Caco-2 (cell line): Measurements from ENCODE around the gene ALDOA. TPM values are rescaled to one million over a fixed set of nuclear protein-coding genes. Genes with fewer than 3 reads are reported as not detected.

Experiments used
- BruUV-seq: library from RNA; stranded (reverse); fragments of 400-500 nt; replicated peaks from 2 replicates; lab custom pipeline; 2021; lab: Mats Ljungman, UMichigan
- CTCF ChIA-PET: fragments of 300-600 bp; sonication (Branson Sonifier 250); formaldehyde crosslinking; loops from one replicate; lab custom pipeline; 2022; ENCODE audit warnings: antibody characterized with exemption; lab: Charles Lee
- POLR2A ChIA-PET: fragments of 300-600 bp; sonication (Branson Sonifier 250); formaldehyde crosslinking; loops from one replicate; lab custom pipeline; 2022; ENCODE audit warnings: antibody characterized with exemption; lab: Charles Lee
- DNase-seq, 2 experiments: peaks; one replicate each; pipeline versions ENCODE4 v3.0.0 to v3.0.0-alpha.2; 2020 to 2022
- H3K27me3 ChIP-seq: replicated peaks from 2 replicates; pipeline ENCODE4 v1.6.0; 2011; ENCODE audit warnings: low read length; ENCODE audit not compliant: control insufficient read depth, insufficient read depth
- H3K36me3 ChIP-seq: 2 replicates; pipeline ENCODE4 v1.5.1; 2011; ENCODE audit warnings: low read length; ENCODE audit not compliant: control insufficient read depth, insufficient read depth
- H3K4me1 ChIP-seq: fragments of 250-450 bp; sonication (Bioruptor Pico); 2 replicates; pipeline ENCODE4 v1.5.1; 2020; ENCODE audit warnings: mild to moderate bottlenecking
- H3K4me3 ChIP-seq: 2 replicates; pipeline ENCODE4 v1.5.1; 2011; ENCODE audit warnings: low read depth, mild to moderate bottlenecking, control low read depth, low read length
- H3K9me3 ChIP-seq: fragments of 250-450 bp; sonication (Bioruptor Pico); 2 replicates; pipeline ENCODE4 v1.5.1; 2020; ENCODE audit warnings: mild to moderate bottlenecking, moderate library complexity
- H3K27ac Mint-ChIP-seq: one replicate; pipeline ENCODE4 v1.8.0; 2022; ENCODE audit warnings: mixed read lengths; ENCODE audit not compliant: unreplicated experiment
- H3K27me3 Mint-ChIP-seq: one replicate; pipeline ENCODE4 v1.8.0; 2022; ENCODE audit warnings: mixed read lengths; ENCODE audit not compliant: insufficient read depth, unreplicated experiment
- H3K36me3 Mint-ChIP-seq: one replicate; pipeline ENCODE4 v1.8.0; 2022; ENCODE audit warnings: mild to moderate bottlenecking, mixed read lengths; ENCODE audit not compliant: insufficient read depth, unreplicated experiment
- H3K4me1 Mint-ChIP-seq: one replicate; pipeline ENCODE4 v1.8.0; 2022; ENCODE audit warnings: low read depth, mixed read lengths; ENCODE audit not compliant: unreplicated experiment
- H3K4me3 Mint-ChIP-seq: one replicate; pipeline ENCODE4 v1.8.0; 2022; ENCODE audit warnings: mild to moderate bottlenecking, moderate library complexity, mixed read lengths; ENCODE audit not compliant: unreplicated experiment
- H3K9me3 Mint-ChIP-seq: one replicate; pipeline ENCODE4 v1.8.0; 2022; ENCODE audit warnings: mixed read lengths; ENCODE audit not compliant: unreplicated experiment
- intact Hi-C: fragments of 100-400 bp; cut with micrococcal nuclease; formaldehyde crosslinking; loops from one replicate; pipeline ENCODE4 v1.10.0; 2022; ENCODE audit not compliant: unreplicated experiment
- total RNA-seq: library from RNA; stranded (reverse); gene quantifications from 2 replicates; pipeline ENCODE4 v1.2.3, GENCODE V29; 2022
- TF ChIP-seq, protein P1 (sequence below), 2 experiments: fragments of 200-600 bp in 1 of 2; IDR thresholded peaks; 1 replicate in 1 of 2; 2 replicates in 1 of 2; pipeline versions ENCODE4 v1.5.1 to v1.8.0; 2011 to 2022; ENCODE audit warnings: antibody characterized with exemption in 1 of 2, control low read depth in 1 of 2, inconsistent platforms in 1 of 2, low read depth in 1 of 2, low read length in 1 of 2, mild to moderate bottlenecking in 1 of 2, moderate library complexity in 1 of 2; ENCODE audit not compliant: insufficient read depth in 1 of 2, severe bottlenecking in 1 of 2, unreplicated experiment in 1 of 2

ALDOA gene
- total RNA-seq, 1 experiment from 2014 or later = 675 TPM

DNA sequence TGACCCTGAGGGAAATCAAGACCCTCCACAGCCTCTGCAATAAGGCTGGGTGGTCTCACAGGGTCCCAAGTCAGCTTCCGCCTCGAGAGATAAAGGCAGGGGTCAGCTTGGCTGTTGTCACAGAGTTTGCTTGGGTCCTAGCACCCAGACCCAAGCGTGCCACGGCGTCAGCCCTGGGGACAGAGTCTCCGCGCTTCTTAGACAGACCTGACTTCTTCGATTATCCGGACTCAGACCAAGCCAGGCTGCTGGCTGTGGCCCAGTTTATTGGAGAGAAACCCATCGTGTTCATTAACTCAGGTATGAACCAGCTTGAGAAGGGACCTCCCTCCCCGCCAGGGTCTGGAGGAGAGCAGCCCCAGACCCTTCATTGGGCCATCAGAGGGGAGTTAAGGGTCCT is 42.0 kb upstream of the ALDOA start:
- Mint-ChIP-seq H3K4me1 (peaks cover 7% of the 10 kb centered on the region), H3K27me3 (peaks cover 11% of the 10 kb centered on the region), H3K27ac (no peak overlapping the region), H3K36me3 (peaks cover 7% of the 10 kb centered on the region), H3K4me3 (no peak overlapping the region), H3K9me3 (no peaks in the 10 kb centered on the region)
- POLR2A ChIA-PET = no interaction called here
- CTCF ChIA-PET = no interaction called here
- H3K9me3 ChIP-seq = no peaks in the 10 kb centered on the region
- H3K4me1 ChIP-seq = no peaks in the 10 kb centered on the region
- no peak for DNase-seq
- no peaks in the 10 kb centered on the region for H3K36me3 ChIP-seq
- TF ChIP-seq, protein P1, sequence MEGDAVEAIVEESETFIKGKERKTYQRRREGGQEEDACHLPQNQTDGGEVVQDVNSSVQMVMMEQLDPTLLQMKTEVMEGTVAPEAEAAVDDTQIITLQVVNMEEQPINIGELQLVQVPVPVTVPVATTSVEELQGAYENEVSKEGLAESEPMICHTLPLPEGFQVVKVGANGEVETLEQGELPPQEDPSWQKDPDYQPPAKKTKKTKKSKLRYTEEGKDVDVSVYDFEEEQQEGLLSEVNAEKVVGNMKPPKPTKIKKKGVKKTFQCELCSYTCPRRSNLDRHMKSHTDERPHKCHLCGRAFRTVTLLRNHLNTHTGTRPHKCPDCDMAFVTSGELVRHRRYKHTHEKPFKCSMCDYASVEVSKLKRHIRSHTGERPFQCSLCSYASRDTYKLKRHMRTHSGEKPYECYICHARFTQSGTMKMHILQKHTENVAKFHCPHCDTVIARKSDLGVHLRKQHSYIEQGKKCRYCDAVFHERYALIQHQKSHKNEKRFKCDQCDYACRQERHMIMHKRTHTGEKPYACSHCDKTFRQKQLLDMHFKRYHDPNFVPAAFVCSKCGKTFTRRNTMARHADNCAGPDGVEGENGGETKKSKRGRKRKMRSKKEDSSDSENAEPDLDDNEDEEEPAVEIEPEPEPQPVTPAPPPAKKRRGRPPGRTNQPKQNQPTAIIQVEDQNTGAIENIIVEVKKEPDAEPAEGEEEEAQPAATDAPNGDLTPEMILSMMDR (IDR thresholded peaks at IDR 0.05; ENCODE audit: insufficient read depth in 1 of 2, low read depth in 1 of 2, low read length in 1 of 2, severe bottlenecking in 1 of 2, unreplicated experiment in 1 of 2) = no peak
- H3K27me3 ChIP-seq = no peaks in the 10 kb centered on the region
- BruUV-seq = no TSS peak
- H3K4me3 ChIP-seq = no peak overlapping the region
- intact Hi-C loops = loop anchor here (10.0 kb wide), 1 partner anchor 129 kb away; the partner anchor contains the start of gene SEZ6L2

DNA sequence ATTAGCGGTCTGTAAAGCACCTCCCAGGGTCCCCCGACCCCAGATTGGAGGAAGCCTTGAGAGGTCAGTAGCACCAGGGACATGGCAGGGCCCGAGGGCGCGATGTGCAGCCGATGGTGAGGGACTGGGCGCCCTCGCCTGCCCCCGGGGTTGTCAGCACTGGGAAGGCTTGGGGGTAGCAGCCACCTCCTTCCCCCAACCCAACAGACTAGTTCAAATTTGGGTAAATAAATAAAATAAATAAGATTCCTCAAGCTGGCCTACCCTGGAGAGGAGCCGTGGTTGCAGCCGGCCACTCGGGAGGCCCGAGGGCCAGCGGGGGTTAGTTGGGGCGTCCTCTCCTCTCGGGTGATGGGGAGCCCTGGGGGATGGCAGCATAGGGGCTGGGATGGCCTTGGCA is 41.1 kb upstream of the ALDOA start:
- H3K36me3 ChIP-seq = no peaks in the 10 kb centered on the region
- TF ChIP-seq, protein P1 (IDR thresholded peaks at IDR 0.05; ENCODE audit: insufficient read depth in 1 of 2, low read depth in 1 of 2, low read length in 1 of 2, severe bottlenecking in 1 of 2, unreplicated experiment in 1 of 2) = no peak
- BruUV-seq = no TSS peak
- intact Hi-C loops = loop anchor here (10.0 kb wide), 1 partner anchor 130 kb away; the partner anchor contains the start of gene SEZ6L2
- H3K27ac Mint-ChIP-seq = no peak overlapping the region
- peaks cover 7% of the 10 kb centered on the region for H3K36me3 Mint-ChIP-seq
- no peaks in the 10 kb centered on the region for H3K9me3 ChIP-seq
- peaks cover 7% of the 10 kb centered on the region for H3K4me1 Mint-ChIP-seq
- no peak overlapping the region for H3K4me3 ChIP-seq
- no peaks in the 10 kb centered on the region for H3K4me1 ChIP-seq
- H3K27me3 ChIP-seq = no peaks in the 10 kb centered on the region
- POLR2A ChIA-PET = no interaction called here
- H3K9me3 Mint-ChIP-seq = no peaks in the 10 kb centered on the region
- no peak for DNase-seq
- CTCF ChIA-PET = no interaction called here
- peaks cover 11% of the 10 kb centered on the region for H3K27me3 Mint-ChIP-seq
- no peak overlapping the region for H3K4me3 Mint-ChIP-seq

DNA sequence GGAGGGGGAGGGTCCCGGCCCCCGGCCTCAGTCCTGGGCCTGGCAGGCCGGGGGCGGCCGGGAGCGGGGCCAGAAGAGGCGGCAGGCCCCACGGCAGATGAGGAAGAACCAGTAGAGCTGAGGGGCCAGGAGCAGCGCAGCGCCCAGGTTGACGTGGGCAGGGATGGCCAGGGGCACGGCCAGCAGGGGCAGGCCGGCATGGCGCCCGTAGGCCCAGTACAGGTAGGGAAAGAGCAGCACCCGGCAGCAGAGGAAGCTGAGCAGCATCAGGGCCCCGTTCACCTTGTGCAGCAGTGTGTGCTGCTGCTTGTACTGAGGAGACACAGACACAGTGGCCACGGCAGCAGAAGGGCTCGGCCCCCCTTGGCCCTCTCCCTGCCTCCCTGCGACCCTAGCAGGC is 40.4 kb upstream of the ALDOA start:
- no peaks in the 10 kb centered on the region for H3K9me3 ChIP-seq
- H3K27me3 ChIP-seq = no peaks in the 10 kb centered on the region
- BruUV-seq = no TSS peak
- ChIA-PET POLR2A (no interaction called here), CTCF (no interaction called here)
- no peak overlapping the region for H3K27ac Mint-ChIP-seq
- no peaks in the 10 kb centered on the region for H3K36me3 ChIP-seq
- TF ChIP-seq, protein P1 (IDR thresholded peaks at IDR 0.05; ENCODE audit: insufficient read depth in 1 of 2, low read depth in 1 of 2, low read length in 1 of 2, severe bottlenecking in 1 of 2, unreplicated experiment in 1 of 2) = no peak
- H3K27me3 Mint-ChIP-seq = peaks cover 11% of the 10 kb centered on the region
- H3K4me3 Mint-ChIP-seq = no peak overlapping the region
- peaks cover 7% of the 10 kb centered on the region for H3K36me3 Mint-ChIP-seq
- H3K4me3 ChIP-seq = no peak overlapping the region
- intact Hi-C loops = loop anchor here (10.0 kb wide), 1 partner anchor 130 kb away; the partner anchor contains the start of gene SEZ6L2
- H3K9me3 Mint-ChIP-seq = no peaks in the 10 kb centered on the region
- H3K4me1 Mint-ChIP-seq = peaks cover 7% of the 10 kb centered on the region
- DNase-seq = no peak
- H3K4me1 ChIP-seq = no peaks in the 10 kb centered on the region
